Right lobe of liver (tissue), 6 donors: Measurements from ENCODE around the gene EIF4G3. TPM values are rescaled to one million over a fixed set of nuclear protein-coding genes. Genes with fewer than 3 reads are reported as not detected.

Source experiments
- ATAC-seq, 4 donors: fragments of 200-7000 bp; cut with Tn5 transposase; one replicate each; pipeline ENCODE4 v1.9.1; 2020; ENCODE audit warnings: mild to moderate bottlenecking in 4 of 4, moderate library complexity in 4 of 4
- DNase-seq, 3 donors: peaks; one replicate each; pipeline ENCODE4 v3.0.0-alpha.2; 2020
- H3K27ac ChIP-seq, 3 donors: fragments of 200-600 bp; one replicate each; pipeline ENCODE4 v1.8.0; 2022
- H3K27me3 ChIP-seq, 2 donors: fragments of 200-600 bp; one replicate each; pipeline ENCODE4 v1.8.0; 2022
- H3K36me3 ChIP-seq, 4 donors: fragments of 200-600 bp; sonication (generic) in 1 of 4; one replicate each; pipeline versions ENCODE4 v1.5.1 to v1.8.0; 2017 to 2022; ENCODE audit warnings: control low read depth in 1 of 4
- H3K4me1 ChIP-seq, 4 donors: fragments of 200-600 bp; sonication (generic) in 1 of 4; one replicate each; pipeline versions ENCODE4 v1.5.1 to v1.8.0; 2017 to 2022; ENCODE audit warnings: control low read depth in 1 of 4
- H3K4me3 ChIP-seq, 3 donors: fragments of 200-600 bp; one replicate each; pipeline ENCODE4 v1.8.0; 2022
- H3K9me3 ChIP-seq, 4 donors: fragments of 200-600 bp; sonication (generic) in 1 of 4; one replicate each; pipeline versions ENCODE4 v1.5.1 to v1.8.0; 2017 to 2022; ENCODE audit warnings: control low read depth in 1 of 4
- POLR2A ChIP-seq: fragments of 450-650 bp; IDR thresholded peaks from one replicate; pipeline ENCODE4 v1.6.1; 2017; ENCODE audit warnings: antibody characterized with exemption, mild to moderate bottlenecking
- WGBS: methylation state at CpG from one replicate; pipeline ENCODE4 v1.1.6; 2018; ENCODE audit warnings: low coverage, low lambda C conversion rate; ENCODE audit not compliant: insufficient coverage; ENCODE audit errors: missing lambda C conversion rate; 5-methylcytosine and 5-hydroxymethylcytosine counted together
- intact Hi-C, 2 donors: fragments of 100-400 bp; cut with DNase I; formaldehyde crosslinking; loops; one replicate each; pipeline versions ENCODE4 v1.11.2 to v1.14.1; 2022
- total RNA-seq, 6 experiments: library from RNA; depleted of rRNA in 2 of 6; stranded (reverse); fragments of >200 nt in 2 of 6; fragmentation: NEBNext Ultra II Directional in 3 of 6; extraction: Animal tissue kit (Norgen Biotek cat#: 25700) in 3 of 6; gene quantifications; one replicate each; pipeline versions ENCODE4 v1.1.0 to v1.2.4, GENCODE V29; 2016 to 2023
- TF ChIP-seq, protein P1 (sequence below), 4 donors: fragments of 200-600 bp in 3 of 4; fragments of 450-650 bp in 1 of 4; IDR thresholded peaks; one replicate each; pipeline versions ENCODE4 v1.5.1 to v1.8.0; 2016 to 2022; ENCODE audit warnings: antibody characterized with exemption in 4 of 4, mild to moderate bottlenecking in 2 of 4
- donor health status: DM: no; HTN: yes; CAD: no.
- donor health status: DM: no; HTN: no; CAD: no.
- donor health status: DM: no; HTN: no; CAD: no.
- donor health status: DM: no; HTN: yes; CAD: no.
- donor health status: DM: no; HTN: yes; CAD: no.

EIF4G3 gene
- total RNA-seq, 6 experiments from 2014 or later: 14.4 to 29.9 (median 23.5) TPM

DNA sequence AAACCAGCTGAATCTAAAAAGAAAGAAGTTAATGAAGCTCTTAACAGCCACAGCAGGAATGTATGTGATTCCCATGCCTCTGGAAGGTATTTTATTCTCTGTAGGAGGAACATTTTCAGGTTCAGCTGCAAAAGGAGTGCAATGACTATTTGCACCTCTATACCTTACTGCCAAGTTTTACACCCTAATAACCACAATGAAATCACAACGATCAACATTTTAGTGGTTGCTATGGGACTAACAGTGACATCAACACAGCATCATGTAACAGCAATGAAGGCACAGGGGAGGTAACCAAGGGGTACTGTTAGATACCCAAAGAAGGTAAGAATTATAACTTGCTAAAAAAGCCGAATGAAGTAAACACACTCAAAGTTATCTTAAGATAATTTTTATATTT is 273.3 kb downstream of the EIF4G3 start:
- Histone ChIP-seq H3K9me3 (no peaks in the 10 kb centered on the region), H3K4me3 (no peak overlapping the region), H3K36me3 (no peaks in the 10 kb centered on the region), H3K27me3 (no peaks in the 10 kb centered on the region), H3K27ac (no peak overlapping the region), H3K4me1 (no peaks in the 10 kb centered on the region)
- no peak for ATAC-seq
- intact Hi-C loops: no loop called here
- DNase-seq: no peak
- TF ChIP-seq POLR2A: no peak
- TF ChIP-seq, protein P1, sequence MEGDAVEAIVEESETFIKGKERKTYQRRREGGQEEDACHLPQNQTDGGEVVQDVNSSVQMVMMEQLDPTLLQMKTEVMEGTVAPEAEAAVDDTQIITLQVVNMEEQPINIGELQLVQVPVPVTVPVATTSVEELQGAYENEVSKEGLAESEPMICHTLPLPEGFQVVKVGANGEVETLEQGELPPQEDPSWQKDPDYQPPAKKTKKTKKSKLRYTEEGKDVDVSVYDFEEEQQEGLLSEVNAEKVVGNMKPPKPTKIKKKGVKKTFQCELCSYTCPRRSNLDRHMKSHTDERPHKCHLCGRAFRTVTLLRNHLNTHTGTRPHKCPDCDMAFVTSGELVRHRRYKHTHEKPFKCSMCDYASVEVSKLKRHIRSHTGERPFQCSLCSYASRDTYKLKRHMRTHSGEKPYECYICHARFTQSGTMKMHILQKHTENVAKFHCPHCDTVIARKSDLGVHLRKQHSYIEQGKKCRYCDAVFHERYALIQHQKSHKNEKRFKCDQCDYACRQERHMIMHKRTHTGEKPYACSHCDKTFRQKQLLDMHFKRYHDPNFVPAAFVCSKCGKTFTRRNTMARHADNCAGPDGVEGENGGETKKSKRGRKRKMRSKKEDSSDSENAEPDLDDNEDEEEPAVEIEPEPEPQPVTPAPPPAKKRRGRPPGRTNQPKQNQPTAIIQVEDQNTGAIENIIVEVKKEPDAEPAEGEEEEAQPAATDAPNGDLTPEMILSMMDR (IDR thresholded peaks at IDR 0.05): no peak
- 86% methylated on average over 2 of the region's 2 CpGs for WGBS

DNA sequence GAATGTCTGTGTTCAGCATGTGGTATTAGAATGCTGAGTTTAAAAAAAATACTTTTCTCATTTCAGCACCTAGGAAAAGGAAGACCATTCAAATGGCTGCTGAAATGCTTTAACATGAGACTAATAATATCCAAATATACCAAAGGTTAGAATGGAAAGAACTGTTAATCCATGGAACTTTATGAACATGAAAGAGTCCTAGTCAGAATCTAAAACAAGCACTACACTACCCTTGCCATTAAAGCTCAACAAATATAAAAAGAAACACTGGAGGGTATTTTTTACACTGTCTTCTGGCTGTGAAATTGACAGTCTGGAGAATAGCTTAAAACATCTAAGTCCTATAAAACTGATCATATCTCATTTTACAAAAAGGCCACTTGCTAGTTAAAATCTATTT is 276.6 kb downstream of the EIF4G3 start:
- intact Hi-C loops: no loop called here
- ATAC-seq (no peak), DNase-seq (no peak)
- TF ChIP-seq, protein P1 (IDR thresholded peaks at IDR 0.05): no peak
- no peak for TF ChIP-seq POLR2A
- H3K4me3 ChIP-seq: no peak overlapping the region
- H3K36me3 ChIP-seq: no peaks in the 10 kb centered on the region
- peaks cover 0 to 14% (median 2%) of the 10 kb centered on the region in 4 donors for H3K4me1 ChIP-seq
- no peaks in the 10 kb centered on the region for H3K9me3 ChIP-seq
- no peak overlapping the region for H3K27ac ChIP-seq
- no peaks in the 10 kb centered on the region for H3K27me3 ChIP-seq

DNA sequence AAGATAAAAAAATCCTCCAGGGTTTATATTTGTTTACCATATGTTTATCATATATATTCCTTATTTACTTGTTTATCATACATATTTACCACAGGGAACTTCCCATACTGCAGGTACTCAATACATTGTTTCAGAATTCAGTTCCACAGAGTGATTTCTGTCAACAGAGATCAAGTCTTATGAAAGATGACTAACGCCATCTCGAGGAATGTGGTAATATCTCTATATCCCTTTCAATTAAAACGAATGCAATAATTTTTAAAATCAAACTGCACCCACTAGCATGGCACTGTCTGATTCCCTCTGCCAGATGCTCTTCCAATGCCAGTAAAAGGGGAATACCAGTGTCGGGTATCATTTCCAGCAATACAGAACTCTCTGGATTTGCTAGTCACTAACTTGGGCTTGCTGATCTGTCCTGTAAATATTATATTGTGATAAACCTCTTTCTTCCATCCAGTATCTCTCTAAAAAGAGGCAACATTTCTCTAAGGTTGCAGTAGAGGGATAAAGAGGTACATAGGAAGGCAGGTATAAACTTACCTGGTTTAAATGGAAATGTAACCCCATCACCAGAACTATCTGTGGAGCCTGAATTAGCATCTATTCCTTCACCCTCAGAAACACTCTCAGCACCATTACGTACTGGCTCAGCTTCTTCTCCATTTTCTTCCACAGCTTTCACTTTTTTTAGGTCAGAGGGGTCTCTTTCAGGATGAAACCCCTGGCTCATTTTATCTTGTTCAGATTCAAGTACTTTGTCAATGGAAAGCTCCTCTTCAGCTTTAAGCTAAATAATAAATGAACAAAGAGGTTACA is 277.3 kb downstream of the EIF4G3 start:
- ATAC-seq: no peak
- 87% methylated on average over 5 of the region's 5 CpGs for WGBS

DNA sequence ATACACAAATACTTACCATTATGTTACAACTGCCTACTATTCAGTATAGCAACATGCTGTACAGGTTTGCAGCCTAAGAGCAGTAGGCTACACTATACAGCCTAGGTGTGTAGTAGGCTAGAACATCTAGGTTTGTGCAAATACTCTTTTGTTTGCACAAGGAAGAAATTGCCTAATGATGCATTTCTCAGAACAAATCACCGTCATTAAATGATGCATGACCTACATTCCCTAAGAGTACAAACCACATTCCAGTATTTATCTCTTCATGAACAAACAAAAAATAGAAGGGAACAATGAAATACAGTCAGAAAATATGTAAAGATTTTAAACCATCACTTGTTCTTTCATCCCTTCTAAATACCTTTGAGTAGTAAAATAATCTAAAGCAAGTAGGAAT is 279.9 kb downstream of the EIF4G3 start:
- WGBS: 5% methylated on average over 1 of the region's 1 CpG

More for the DNA sequence above, 277.3 kb downstream of the EIF4G3 start:
- Histone ChIP-seq H3K36me3 (no peaks in the 10 kb centered on the region), H3K27ac (no peak overlapping the region), H3K4me1 (peaks cover 0 to 14% (median 2%) of the 10 kb centered on the region in 4 donors), H3K27me3 (no peaks in the 10 kb centered on the region), H3K4me3 (no peak overlapping the region), H3K9me3 (no peaks in the 10 kb centered on the region)
- TF ChIP-seq, protein P1 (IDR thresholded peaks at IDR 0.05): no peak
- no peak for TF ChIP-seq POLR2A
- intact Hi-C loops: no loop called here
- DNase-seq: no peak

More for the DNA sequence above, 279.9 kb downstream of the EIF4G3 start:
- intact Hi-C loops: no loop called here
- DNase-seq: no peak
- ATAC-seq: peak; percentile 95 to 98 (median 96)
- peak; percentile 48 for TF ChIP-seq POLR2A
- TF ChIP-seq, protein P1 (IDR thresholded peaks at IDR 0.05): no peak
- Histone ChIP-seq H3K9me3 (no peaks in the 10 kb centered on the region), H3K27me3 (no peaks in the 10 kb centered on the region), H3K36me3 (peaks cover 0 to 21% (median 3%) of the 10 kb centered on the region in 4 donors), H3K4me1 (peaks cover 0 to 14% (median 2%) of the 10 kb centered on the region in 4 donors), H3K27ac (peak overlapping the region; percentile 17 to 57 (median 31)), H3K4me3 (no peak overlapping the region)
